Measurements from ENCODE around the gene GREB1L.

DNA sequence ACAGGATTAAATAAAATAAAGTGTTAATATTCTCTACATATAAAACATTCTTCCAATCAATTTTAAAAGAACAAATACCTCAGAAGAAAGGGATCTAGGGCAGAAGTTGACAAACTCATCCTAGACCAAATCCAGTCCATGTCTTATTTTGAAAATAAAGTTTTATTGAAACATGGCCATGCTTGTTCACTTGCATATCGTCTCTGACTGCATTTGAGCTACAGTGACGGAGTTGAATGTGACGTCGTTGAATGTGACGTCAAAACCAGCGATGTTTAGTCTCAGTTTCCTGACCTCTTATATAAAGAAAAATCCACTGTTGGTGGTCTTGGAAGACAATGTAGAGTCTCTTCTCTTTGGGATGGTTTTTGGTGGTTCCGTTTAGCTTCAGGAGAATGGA is 33.6 kb downstream of the GREB1L start:
- TF ChIP-seq SPI1 (IDR thresholded peaks at IDR 0.05; ENCODE audit: low read depth, low read length) (no peak), TAF1 (IDR thresholded peaks at IDR 0.05; ENCODE audit: low read depth, low read length) (no peak), POLR2A (IDR thresholded peaks at IDR 0.05; ENCODE audit: low read depth, low read length) (no peak), POLR2AphosphoS5 (IDR thresholded peaks at IDR 0.05; ENCODE audit: low read depth, low read length) (no peak), POU2F2 (IDR thresholded peaks at IDR 0.05; ENCODE audit: low read depth, low read length) (no peak), PAX5 (IDR thresholded peaks at IDR 0.05; ENCODE audit: insufficient read depth, low read length, severe bottlenecking) (no peak)
